Psoas muscle (tissue), 8 donors: ENCODE measurements around the gene ANK2. TPM values are rescaled to one million over a fixed set of nuclear protein-coding genes. Genes with fewer than 3 reads are reported as not detected.

ENCODE experiments used
- ATAC-seq, 4 donors: fragments of 200-7000 bp; cut with Tn5 transposase; one replicate each; pipeline ENCODE4 v1.9.1; 2020; ENCODE audit warnings: moderate library complexity in 3 of 4, mild to moderate bottlenecking in 2 of 4
- DNase-seq, 2 donors: peaks; one replicate each; pipeline ENCODE4 v3.0.0-alpha.2; 2020
- H3K27ac ChIP-seq: fragments of 200-600 bp; one replicate; pipeline ENCODE4 v1.8.0; 2022
- H3K27me3 ChIP-seq, 3 donors: fragments of 200-600 bp in 1 of 3; one replicate each; pipeline versions ENCODE4 v1.6.1 to v1.8.0; 2013 to 2022; ENCODE audit warnings: low read length in 2 of 3, mild to moderate bottlenecking in 2 of 3, moderate library complexity in 1 of 3; ENCODE audit not compliant: insufficient read depth in 3 of 3
- H3K36me3 ChIP-seq, 2 donors: fragments of 200-600 bp in 1 of 2; one replicate each; pipeline versions ENCODE4 v1.6.1 to v1.8.0; 2013 to 2022; ENCODE audit warnings: low read depth in 1 of 2, mild to moderate bottlenecking in 1 of 2, moderate library complexity in 1 of 2; ENCODE audit not compliant: insufficient read depth in 1 of 2
- H3K4me1 ChIP-seq: fragments of 200-600 bp; one replicate; pipeline ENCODE4 v1.8.0; 2022
- H3K4me3 ChIP-seq: fragments of 200-600 bp; one replicate; pipeline ENCODE4 v1.8.0; 2022; ENCODE audit warnings: mild to moderate bottlenecking
- H3K9me3 ChIP-seq: fragments of 200-600 bp; one replicate; pipeline ENCODE4 v1.8.0; 2022
- WGBS, 3 donors: extraction: QIAGEN DNeasy Blood & Tissue Kit; methylation state at CpG; one replicate each; pipeline versions ENCODE4 v1.1.6 to v1.1.7; 2013; 5-methylcytosine and 5-hydroxymethylcytosine counted together
- intact Hi-C, 2 donors: fragments of 100-400 bp; cut with DNase I; formaldehyde crosslinking; loops; one replicate each; pipeline versions ENCODE4 v1.11.0 to v1.14.2; 2022
- polyA plus RNA-seq, 3 donors: library from polyadenylated mRNA; stranded (reverse); fragments of 200-250 nt; gene quantifications; one replicate each; pipeline ENCODE4 v1.2.3, GENCODE V29; 2013
- total RNA-seq, 4 donors: library from RNA; stranded (reverse); fragmentation: NEBNext Ultra II Directional in 2 of 4; extraction: Animal tissue kit (Norgen Biotek cat#: 25700) in 2 of 4; gene quantifications; one replicate each; pipeline versions ENCODE4 v1.2.1 to v1.2.4, GENCODE V29; 2021 to 2023
- TF ChIP-seq, protein P1 (sequence below): fragments of 200-600 bp; IDR thresholded peaks from one replicate; pipeline ENCODE4 v1.8.0; 2022; ENCODE audit warnings: antibody characterized with exemption
- donor health status: healthy with polysubstance abuse.
- donor health status: DM: no; HTN: no; CAD: no; lungs with moderate emphysema.
- donor health status: Bipolar disorder and iron deficiency.
- donor health status: healthy.
- donor health status: DM: yes; HTN: yes; CAD: no.
- donor health status: DM: no; HTN: no; CAD: no.
- donor health status: DM: no; HTN: no; CAD: no.
- donor health status: DM: yes; HTN: yes; CAD: no.

The ANK2 gene
- total and polyA plus RNA-seq, 7 donors, result 14.1 to 153 (median 78.5) TPM

DNA sequence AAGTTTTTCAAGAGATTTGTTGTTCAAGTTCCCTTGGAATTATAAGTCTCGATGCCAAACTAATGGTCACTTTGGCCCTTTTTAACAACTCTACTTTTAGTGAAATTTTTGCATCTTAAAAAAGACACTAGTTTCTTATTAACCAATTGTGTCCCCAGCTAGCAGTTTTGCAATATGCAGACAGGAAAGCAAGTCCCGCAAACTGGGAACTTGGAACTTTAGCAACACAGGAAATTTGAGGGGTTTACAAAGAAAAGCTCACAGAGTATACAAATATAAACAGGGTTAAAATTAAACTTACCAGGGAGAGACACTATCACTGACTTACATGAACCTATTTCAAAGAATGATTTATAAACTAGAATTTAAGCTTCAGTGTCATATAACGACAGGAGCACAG, 137.9 kb downstream of the ANK2 start:
- intact Hi-C loops, result no loop called here
- Histone ChIP-seq H3K36me3 (no peaks in the 10 kb centered on the region), H3K4me3 (no peak overlapping the region), H3K4me1 (peaks cover 10% of the 10 kb centered on the region), H3K27ac (no peak overlapping the region), H3K27me3 (no peaks in the 10 kb centered on the region), H3K9me3 (no peaks in the 10 kb centered on the region)
- ATAC-seq (no peak), DNase-seq (no peak)
- TF ChIP-seq, protein P1, sequence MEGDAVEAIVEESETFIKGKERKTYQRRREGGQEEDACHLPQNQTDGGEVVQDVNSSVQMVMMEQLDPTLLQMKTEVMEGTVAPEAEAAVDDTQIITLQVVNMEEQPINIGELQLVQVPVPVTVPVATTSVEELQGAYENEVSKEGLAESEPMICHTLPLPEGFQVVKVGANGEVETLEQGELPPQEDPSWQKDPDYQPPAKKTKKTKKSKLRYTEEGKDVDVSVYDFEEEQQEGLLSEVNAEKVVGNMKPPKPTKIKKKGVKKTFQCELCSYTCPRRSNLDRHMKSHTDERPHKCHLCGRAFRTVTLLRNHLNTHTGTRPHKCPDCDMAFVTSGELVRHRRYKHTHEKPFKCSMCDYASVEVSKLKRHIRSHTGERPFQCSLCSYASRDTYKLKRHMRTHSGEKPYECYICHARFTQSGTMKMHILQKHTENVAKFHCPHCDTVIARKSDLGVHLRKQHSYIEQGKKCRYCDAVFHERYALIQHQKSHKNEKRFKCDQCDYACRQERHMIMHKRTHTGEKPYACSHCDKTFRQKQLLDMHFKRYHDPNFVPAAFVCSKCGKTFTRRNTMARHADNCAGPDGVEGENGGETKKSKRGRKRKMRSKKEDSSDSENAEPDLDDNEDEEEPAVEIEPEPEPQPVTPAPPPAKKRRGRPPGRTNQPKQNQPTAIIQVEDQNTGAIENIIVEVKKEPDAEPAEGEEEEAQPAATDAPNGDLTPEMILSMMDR, result no peak
- WGBS, 3 donors, result 60 to 76% (median 69%) methylated on average over 3 of the region's 3 CpGs

DNA sequence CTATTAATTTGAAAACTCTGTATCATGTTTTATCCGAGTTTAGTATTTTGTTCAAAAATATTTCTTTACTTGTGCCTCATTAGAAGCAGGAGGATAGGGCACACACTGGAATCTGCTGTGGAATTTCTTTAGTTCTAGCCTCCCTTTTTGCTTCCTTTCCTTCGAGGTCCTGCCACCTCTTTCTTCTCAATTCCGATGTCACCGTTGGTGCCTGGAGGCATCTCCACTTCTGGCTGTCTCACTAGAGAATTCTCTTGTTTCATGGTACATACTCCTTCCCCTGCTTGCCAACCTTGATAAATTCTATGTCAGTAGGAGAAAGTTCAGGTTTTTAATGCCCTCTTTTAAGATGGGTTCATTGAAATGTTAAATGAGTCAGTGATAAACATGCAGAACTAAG, 140.1 kb downstream of the ANK2 start:
- DNase-seq (no peak), ATAC-seq (no peak)
- no peaks in the 10 kb centered on the region for H3K27me3 ChIP-seq
- H3K9me3 ChIP-seq, result no peaks in the 10 kb centered on the region
- no peaks in the 10 kb centered on the region for H3K4me1 ChIP-seq
- intact Hi-C loops, result no loop called here
- TF ChIP-seq, protein P1, result no peak
- H3K36me3 ChIP-seq, result no peaks in the 10 kb centered on the region
- 80 to 82% (median 80%) methylated on average over 4 of the region's 4 CpGs for WGBS, 3 donors
- no peak overlapping the region for H3K27ac ChIP-seq
- H3K4me3 ChIP-seq, result no peak overlapping the region

DNA sequence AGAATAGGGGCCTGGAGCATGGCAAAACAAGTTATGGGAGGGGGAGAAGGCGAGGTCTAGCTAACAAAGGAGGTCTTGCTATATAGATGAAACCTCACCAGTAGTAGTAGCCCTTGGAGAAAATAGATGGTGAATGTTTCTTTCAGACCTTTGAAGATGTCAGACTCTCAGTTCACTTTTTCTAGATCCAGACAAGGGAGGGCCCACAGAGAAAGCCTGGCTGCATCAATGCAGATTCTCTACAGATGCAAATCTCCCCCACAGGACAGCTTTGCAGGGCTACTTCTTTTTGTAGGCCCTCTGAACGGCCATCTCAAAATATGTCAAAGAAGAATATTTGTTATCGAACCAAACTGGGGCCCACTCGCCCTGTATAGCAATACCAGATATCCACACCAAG, 159.7 kb downstream of the ANK2 start:
- ATAC-seq (no peak), DNase-seq (no peak)
- H3K27me3 ChIP-seq, result no peaks in the 10 kb centered on the region
- intact Hi-C loops, result no loop called here
- no peak overlapping the region for H3K4me3 ChIP-seq
- TF ChIP-seq, protein P1, result no peak
- no peaks in the 10 kb centered on the region for H3K4me1 ChIP-seq
- H3K9me3 ChIP-seq, result no peaks in the 10 kb centered on the region
- no peaks in the 10 kb centered on the region for H3K36me3 ChIP-seq
- H3K27ac ChIP-seq, result no peak overlapping the region
- WGBS, 3 donors, result 81 to 88% (median 87%) methylated on average over 4 of the region's 4 CpGs

DNA sequence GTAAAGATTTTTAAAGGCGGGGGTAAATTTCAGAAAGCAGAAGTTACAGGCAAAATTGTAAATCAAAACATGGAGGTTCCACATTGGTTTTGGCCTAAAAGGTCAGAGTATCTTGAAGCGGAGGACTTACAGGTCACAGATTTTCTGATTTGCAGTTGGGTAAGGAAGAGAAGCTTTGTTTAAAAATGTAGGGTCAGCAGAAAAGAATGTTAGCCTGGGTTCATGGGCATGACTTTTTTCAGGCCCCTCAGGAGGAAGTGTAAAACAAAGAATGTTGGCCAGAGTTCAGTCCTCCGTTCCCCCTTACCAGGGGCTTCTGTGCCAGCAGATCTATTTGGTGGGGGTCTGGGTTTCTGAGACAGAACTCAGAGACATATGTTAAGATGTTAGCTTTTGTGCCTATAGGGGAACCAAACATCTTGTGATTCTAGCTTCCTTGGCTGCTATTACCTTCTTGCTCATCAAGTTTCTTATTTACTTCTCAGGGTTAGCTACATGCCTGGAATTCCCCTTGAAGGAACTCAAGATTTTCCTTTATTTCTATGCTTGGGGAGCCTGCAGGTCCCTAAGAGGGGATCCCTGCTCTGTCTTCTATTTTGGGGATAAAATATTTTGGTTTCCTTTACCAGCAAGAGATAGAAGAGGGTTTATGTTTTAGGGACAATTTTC, 160.3 kb downstream of the ANK2 start:
- WGBS, 3 donors, result 78 to 81% (median 80%) methylated on average over 3 of the region's 3 CpGs
- TF ChIP-seq, protein P1, result no peak
- no peak for ATAC-seq

GRCh38 chr4:113212613-113213012, 163.2 kb downstream of the ANK2 start:
- DNase-seq, result no peak
- no peak for ATAC-seq
- WGBS, 3 donors, result 27 to 35% (median 33%) methylated on average over 1 of the region's 1 CpG
- TF ChIP-seq, protein P1, result no peak
- Histone ChIP-seq H3K4me3 (no peak overlapping the region), H3K36me3 (no peaks in the 10 kb centered on the region), H3K9me3 (no peaks in the 10 kb centered on the region), H3K4me1 (no peaks in the 10 kb centered on the region), H3K27ac (no peak overlapping the region), H3K27me3 (no peaks in the 10 kb centered on the region)
- intact Hi-C loops, result no loop called here

More for the DNA sequence above, 160.3 kb downstream of the ANK2 start:
- no peaks in the 10 kb centered on the region for H3K27me3 ChIP-seq
- no peaks in the 10 kb centered on the region for H3K4me1 ChIP-seq
- no peaks in the 10 kb centered on the region for H3K9me3 ChIP-seq
- DNase-seq, result no peak
- intact Hi-C loops, result no loop called here
- H3K36me3 ChIP-seq, result no peaks in the 10 kb centered on the region
- H3K4me3 ChIP-seq, result no peak overlapping the region
- H3K27ac ChIP-seq, result no peak overlapping the region
